Body of pancreas (tissue), 4 donors: ENCODE results near the gene SHISAL1. TPM values are rescaled to one million over a fixed set of nuclear protein-coding genes. Genes with fewer than 3 reads are reported as not detected.

ENCODE experiments used
- ATAC-seq: fragments of 150-250 bp; one replicate; pipeline ENCODE4 v1.9.1; 2016
- DNase-seq, 4 donors: peaks; one replicate each; pipeline ENCODE4 v3.0.0-alpha.2; 2019
- H3K27ac ChIP-seq, 4 donors: fragments of 200-600 bp; sonication (generic); 1 replicate in 3 of 4; 2 replicates in 1 of 4; pipeline versions ENCODE4 v1.5.1 to v1.6.1; 2016 to 2019; ENCODE audit warnings: mild to moderate bottlenecking in 1 of 4, mixed read lengths in 1 of 4, moderate library complexity in 1 of 4
- H3K27me3 ChIP-seq, 2 donors: fragments of 200-600 bp; sonication (generic); one replicate each; pipeline ENCODE4 v1.6.0; 2016; ENCODE audit warnings: mild to moderate bottlenecking in 1 of 2
- H3K36me3 ChIP-seq, 2 donors: fragments of 200-600 bp; sonication (generic); replicated peaks in 1 of 2; 2 replicates each; pipeline ENCODE4 v1.5.1; 2016; ENCODE audit warnings: low read depth in 2 of 2; ENCODE audit not compliant: insufficient read depth in 1 of 2
- H3K4me1 ChIP-seq: fragments of 200-600 bp; sonication (generic); one replicate; pipeline ENCODE4 v1.6.0; 2016
- H3K4me3 ChIP-seq, 2 donors: fragments of 200-600 bp; sonication (generic); 1 replicate in 1 of 2; 2 replicates in 1 of 2; pipeline ENCODE4 v1.5.1; 2016 to 2019
- H3K9me3 ChIP-seq, 3 donors: fragments of 200-600 bp; sonication (generic); 1 replicate in 2 of 3; 2 replicates in 1 of 3; pipeline ENCODE4 v1.5.1; 2016
- POLR2A ChIP-seq, 3 donors: fragments of 450-650 bp; IDR thresholded peaks; one replicate each; pipeline ENCODE4 v1.6.1; 2016; ENCODE audit warnings: antibody characterized with exemption in 3 of 3, mild to moderate bottlenecking in 2 of 3
- WGBS, 2 donors: methylation state at CpG; one replicate each; pipeline ENCODE4 v1.1.5; 2017; 5-methylcytosine and 5-hydroxymethylcytosine counted together
- intact Hi-C: fragments of 100-400 bp; cut with DNase I; formaldehyde crosslinking; loops from one replicate; pipeline ENCODE4 v1.15.1; 2023
- total RNA-seq, 2 donors: library from RNA; depleted of rRNA; stranded (reverse); fragments of >200 nt; gene quantifications; one replicate each; pipeline ENCODE4 v1.1.0, GENCODE V29; 2016
- TF ChIP-seq, protein P1 (sequence below), 7 experiments: fragments of 450-650 bp in 4 of 7; fragments of 200-600 bp in 3 of 7; sonication (generic) in 3 of 7; IDR thresholded peaks; one replicate each; pipeline ENCODE4 v1.5.1; 2016 to 2019; ENCODE audit warnings: antibody characterized with exemption in 7 of 7

SHISAL1 gene
- total RNA-seq, 2 donors from 2014 or later, result 0.78 to 1.6 TPM

DNA sequence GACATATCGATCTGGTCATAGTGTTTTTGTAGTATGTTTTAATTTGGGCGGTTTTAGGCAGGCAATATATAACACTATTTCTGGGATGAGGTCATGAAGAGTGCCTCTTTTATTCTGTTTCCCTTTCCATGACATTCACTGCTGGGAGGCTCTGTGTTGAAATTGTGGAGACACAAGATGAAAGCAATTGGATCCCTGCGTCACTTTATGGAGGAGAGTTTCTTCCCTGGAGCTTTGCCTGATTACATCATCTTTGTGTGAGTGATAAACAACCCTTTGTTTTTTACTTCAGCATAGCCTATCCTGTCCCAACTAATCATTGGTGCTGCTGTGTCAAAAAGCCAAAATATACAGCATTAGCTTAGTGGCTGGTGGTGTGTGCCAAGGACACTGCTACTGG is 83.4 kb downstream of the SHISAL1 start:
- WGBS, 2 donors, result 70 to 72% methylated on average over 3 of the region's 3 CpGs
- DNase-seq, result no peak
- TF ChIP-seq POLR2A (IDR thresholded peaks at IDR 0.05), result no peak
- TF ChIP-seq, protein P1, sequence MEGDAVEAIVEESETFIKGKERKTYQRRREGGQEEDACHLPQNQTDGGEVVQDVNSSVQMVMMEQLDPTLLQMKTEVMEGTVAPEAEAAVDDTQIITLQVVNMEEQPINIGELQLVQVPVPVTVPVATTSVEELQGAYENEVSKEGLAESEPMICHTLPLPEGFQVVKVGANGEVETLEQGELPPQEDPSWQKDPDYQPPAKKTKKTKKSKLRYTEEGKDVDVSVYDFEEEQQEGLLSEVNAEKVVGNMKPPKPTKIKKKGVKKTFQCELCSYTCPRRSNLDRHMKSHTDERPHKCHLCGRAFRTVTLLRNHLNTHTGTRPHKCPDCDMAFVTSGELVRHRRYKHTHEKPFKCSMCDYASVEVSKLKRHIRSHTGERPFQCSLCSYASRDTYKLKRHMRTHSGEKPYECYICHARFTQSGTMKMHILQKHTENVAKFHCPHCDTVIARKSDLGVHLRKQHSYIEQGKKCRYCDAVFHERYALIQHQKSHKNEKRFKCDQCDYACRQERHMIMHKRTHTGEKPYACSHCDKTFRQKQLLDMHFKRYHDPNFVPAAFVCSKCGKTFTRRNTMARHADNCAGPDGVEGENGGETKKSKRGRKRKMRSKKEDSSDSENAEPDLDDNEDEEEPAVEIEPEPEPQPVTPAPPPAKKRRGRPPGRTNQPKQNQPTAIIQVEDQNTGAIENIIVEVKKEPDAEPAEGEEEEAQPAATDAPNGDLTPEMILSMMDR (IDR thresholded peaks at IDR 0.05), result no peak
- Histone ChIP-seq H3K9me3 (peaks cover 0 to 15% (median 0%) of the 10 kb centered on the region in 3 donors), H3K27ac (no peak overlapping the region), H3K4me1 (no peaks in the 10 kb centered on the region), H3K4me3 (no peak overlapping the region), H3K36me3 (no peaks in the 10 kb centered on the region), H3K27me3 (no peaks in the 10 kb centered on the region)
- no peak for ATAC-seq
- intact Hi-C loops, result no loop called here

DNA sequence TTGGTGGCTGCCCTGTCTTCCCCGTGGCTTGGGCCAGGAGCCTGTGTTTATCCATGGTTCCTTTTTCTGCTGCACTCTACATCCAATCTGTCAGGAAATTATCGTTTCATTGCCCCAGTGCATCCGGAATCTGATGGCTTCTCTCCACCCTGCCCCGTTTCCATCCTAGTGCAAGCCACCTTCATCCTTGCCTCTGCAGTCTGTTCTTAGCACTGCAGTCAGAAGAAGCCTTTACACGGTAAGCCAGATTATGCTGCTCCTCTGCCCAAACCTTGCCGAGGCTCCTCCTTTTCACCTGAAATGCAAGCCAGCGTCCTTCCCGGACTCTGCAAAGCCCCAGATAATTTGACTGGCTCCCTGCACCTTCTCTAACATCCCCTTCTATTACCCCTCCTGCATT is 86.9 kb downstream of the SHISAL1 start:
- H3K4me3 ChIP-seq, result no peak overlapping the region
- DNase-seq (no peak), ATAC-seq (no peak)
- no peaks in the 10 kb centered on the region for H3K4me1 ChIP-seq
- 61 to 67% methylated on average over 8 of the region's 8 CpGs for WGBS, 2 donors
- H3K27me3 ChIP-seq, result no peaks in the 10 kb centered on the region
- H3K9me3 ChIP-seq, result peaks cover 0 to 15% (median 0%) of the 10 kb centered on the region in 3 donors
- H3K36me3 ChIP-seq, result no peaks in the 10 kb centered on the region
- H3K27ac ChIP-seq, result no peak overlapping the region
- TF ChIP-seq, protein P1 (IDR thresholded peaks at IDR 0.05), result no peak
- no peak for TF ChIP-seq POLR2A (IDR thresholded peaks at IDR 0.05)
- intact Hi-C loops, result no loop called here

DNA sequence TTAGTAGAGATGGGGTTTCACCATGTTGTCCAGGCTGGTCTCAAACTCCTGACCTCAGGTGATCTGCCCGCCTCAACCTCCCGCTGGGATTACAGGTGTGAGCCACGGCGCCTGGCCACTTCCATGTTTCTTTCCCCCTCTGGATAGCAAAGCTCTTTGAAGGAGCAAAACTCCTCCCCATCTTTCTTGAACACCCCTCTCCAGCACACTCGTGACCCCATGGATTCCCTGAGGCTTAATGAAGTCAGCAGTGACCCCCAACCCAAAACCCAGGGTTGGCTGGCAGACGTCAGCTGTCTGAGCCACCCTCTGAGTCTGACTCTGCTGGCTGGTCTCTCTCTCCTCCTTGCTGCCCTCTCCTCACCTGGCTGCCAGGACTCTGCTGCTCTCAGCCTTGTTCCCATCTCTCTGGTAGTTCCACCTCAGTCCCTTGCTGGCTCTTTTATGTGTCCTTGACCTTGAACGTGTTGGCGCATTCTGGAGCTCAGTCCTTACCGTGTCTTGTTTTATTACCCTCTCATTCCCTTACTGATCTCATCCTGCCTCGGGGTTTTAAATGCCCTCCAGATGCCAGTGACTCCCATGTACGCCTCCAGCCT is 87.6 kb downstream of the SHISAL1 start:
- no peak for ATAC-seq
- WGBS, 2 donors, result 49 to 50% methylated on average over 10 of the region's 11 CpGs
- intact Hi-C loops, result no loop called here

DNA sequence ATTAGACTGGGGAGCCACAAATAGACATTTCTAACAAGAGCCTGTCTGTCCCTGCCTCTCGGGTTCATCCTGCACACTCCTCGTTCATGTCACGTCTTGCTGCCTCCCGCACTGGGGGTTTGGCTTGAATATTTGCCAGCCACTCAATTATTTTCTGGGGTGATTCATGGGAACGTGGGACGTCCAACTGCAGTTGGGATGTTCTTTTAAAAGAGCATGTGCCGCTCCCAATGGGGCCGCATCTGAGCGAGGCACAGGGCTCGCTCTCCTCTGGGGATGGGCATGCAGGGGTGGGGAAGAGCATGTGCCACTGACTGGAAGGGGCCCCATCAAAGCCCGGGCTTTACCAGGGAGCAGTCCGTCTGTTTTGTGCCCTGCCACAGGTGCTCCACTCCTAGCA is 88.6 kb downstream of the SHISAL1 start:
- no peaks in the 10 kb centered on the region for H3K4me1 ChIP-seq
- no peaks in the 10 kb centered on the region for H3K36me3 ChIP-seq
- H3K9me3 ChIP-seq, result peaks cover 0 to 8% (median 0%) of the 10 kb centered on the region in 3 donors
- H3K27ac ChIP-seq, result no peak overlapping the region
- ATAC-seq (no peak), DNase-seq (no peak)
- H3K27me3 ChIP-seq, result no peaks in the 10 kb centered on the region
- no peak overlapping the region for H3K4me3 ChIP-seq
- intact Hi-C loops, result no loop called here
- 30 to 40% methylated on average over 12 of the region's 12 CpGs for WGBS, 2 donors
- TF ChIP-seq POLR2A (IDR thresholded peaks at IDR 0.05), result no peak
- TF ChIP-seq, protein P1 (IDR thresholded peaks at IDR 0.05), result no peak

More for the DNA sequence above, 87.6 kb downstream of the SHISAL1 start:
- no peaks in the 10 kb centered on the region for H3K27me3 ChIP-seq
- H3K4me3 ChIP-seq, result no peak overlapping the region
- no peaks in the 10 kb centered on the region for H3K4me1 ChIP-seq
- peaks cover 0 to 15% (median 0%) of the 10 kb centered on the region in 3 donors for H3K9me3 ChIP-seq
- no peak for DNase-seq
- no peaks in the 10 kb centered on the region for H3K36me3 ChIP-seq
- H3K27ac ChIP-seq, result no peak overlapping the region
- TF ChIP-seq POLR2A (IDR thresholded peaks at IDR 0.05), result no peak
- TF ChIP-seq, protein P1 (IDR thresholded peaks at IDR 0.05), result no peak
